Mucosa of descending colon (tissue), 3 donors: Measurements from ENCODE around the gene ALOX15B. TPM values are rescaled to one million over a fixed set of nuclear protein-coding genes. Genes with fewer than 3 reads are reported as not detected.

ENCODE experiments used
- ATAC-seq: fragments of 200-7000 bp; cut with Tn5 transposase; one replicate; pipeline ENCODE4 v1.9.1; 2020; ENCODE audit warnings: mild to moderate bottlenecking, moderate library complexity
- DNase-seq, 3 donors: peaks; one replicate each; pipeline ENCODE4 v3.0.0-alpha.2; 2020
- H3K36me3 ChIP-seq: fragments of 200-600 bp; one replicate; pipeline ENCODE4 v1.8.0; 2021; ENCODE audit warnings: low read depth, mild to moderate bottlenecking
- H3K4me1 ChIP-seq: fragments of 200-600 bp; one replicate; pipeline ENCODE4 v1.8.0; 2021; ENCODE audit warnings: low read depth, mild to moderate bottlenecking
- H3K4me3 ChIP-seq: fragments of 200-600 bp; one replicate; pipeline ENCODE4 v1.8.0; 2021; ENCODE audit warnings: mild to moderate bottlenecking
- H3K9me3 ChIP-seq: fragments of 200-600 bp; one replicate; pipeline ENCODE4 v1.8.0; 2021; ENCODE audit warnings: mild to moderate bottlenecking
- CTCF ChIP-seq: fragments of 200-600 bp; IDR thresholded peaks from one replicate; pipeline ENCODE4 v1.8.0; 2022; ENCODE audit warnings: antibody characterized with exemption, mild to moderate bottlenecking
- intact Hi-C, 2 donors: fragments of 100-400 bp; cut with DNase I in 1 of 2; cut with micrococcal nuclease in 1 of 2; formaldehyde crosslinking; loops; one replicate each; pipeline versions ENCODE4 v1.11.0 to v1.11.1; 2022; cut with DNase I, micrococcal nuclease
- total RNA-seq, 3 donors: library from RNA; stranded (reverse); fragmentation: NEBNext Ultra II Directional in 2 of 3; extraction: Animal tissue kit (Norgen Biotek cat#: 25700) in 2 of 3; gene quantifications; one replicate each; pipeline versions ENCODE4 v1.2.1 to v1.2.4, GENCODE V29; 2021 to 2023
- donor health status: DM: no; HTN: no; CAD: no; lungs with moderate emphysema.
- donor health status: DM: no; HTN: no; CAD: no.
- donor health status: DM: no; HTN: yes; CAD: no.

Gene ALOX15B
- total RNA-seq, 3 donors from 2014 or later: 0.66 to 1.3 (median 1.1) TPM

- no peak for DNase-seq
- H3K9me3 ChIP-seq: no peaks in the 10 kb centered on the region
- no peak overlapping the region for H3K4me3 ChIP-seq
- H3K36me3 ChIP-seq: no peaks in the 10 kb centered on the region
- H3K4me1 ChIP-seq: no peaks in the 10 kb centered on the region
- intact Hi-C loops: no loop called here
- ATAC-seq: no peak
- TF ChIP-seq CTCF: no peak
Measured at GRCh38 chr17:8029121-8029520, 9.7 kb upstream of the ALOX15B start.

- ATAC-seq: no peak
- no peak for TF ChIP-seq CTCF
- no peak overlapping the region for H3K4me3 ChIP-seq
Measured at GRCh38 chr17:8031261-8031661, 7.6 kb upstream of the ALOX15B start.

GRCh38 chr17:8031950-8032349 is 6.9 kb upstream of the ALOX15B start:
- DNase-seq (no peak), ATAC-seq (no peak)
- no peaks in the 10 kb centered on the region for H3K9me3 ChIP-seq
- no peak for TF ChIP-seq CTCF
- intact Hi-C loops: no loop called here
- H3K4me1 ChIP-seq: no peaks in the 10 kb centered on the region
- no peak overlapping the region for H3K4me3 ChIP-seq
- H3K36me3 ChIP-seq: no peaks in the 10 kb centered on the region

More at GRCh38 chr17:8031261-8031661, 7.6 kb upstream of the ALOX15B start:
- Histone ChIP-seq H3K36me3 (no peaks in the 10 kb centered on the region), H3K9me3 (no peaks in the 10 kb centered on the region), H3K4me1 (no peaks in the 10 kb centered on the region)
- intact Hi-C loops: no loop called here
- no peak for DNase-seq

- Histone ChIP-seq H3K4me1 (no peaks in the 10 kb centered on the region), H3K36me3 (no peaks in the 10 kb centered on the region), H3K9me3 (no peaks in the 10 kb centered on the region), H3K4me3 (no peak overlapping the region)
- ATAC-seq (no peak), DNase-seq (no peak)
- no peak for TF ChIP-seq CTCF
- intact Hi-C loops: no loop called here
Measured at GRCh38 chr17:8032442-8032841, 6.4 kb upstream of the ALOX15B start.

GRCh38 chr17:8039611-8040168 is 831 bp downstream of the ALOX15B start:
- Histone ChIP-seq H3K36me3 (no peaks in the 10 kb centered on the region), H3K4me3 (no peak overlapping the region), H3K4me1 (peaks cover 4% of the 10 kb centered on the region), H3K9me3 (no peaks in the 10 kb centered on the region)
- intact Hi-C loops: no loop called here
- TF ChIP-seq CTCF: no peak
- DNase-seq (no peak), ATAC-seq (no peak)
